Stomach (tissue), 4 donors: ENCODE results near the gene IER5L.

Experiments used
- EP300 ChIP-seq: sonication (generic); formaldehyde crosslinking; IDR thresholded peaks from one replicate; pipeline ENCODE4 v1.6.1; 2017; ENCODE audit warnings: antibody characterized with exemption
- POLR2A ChIP-seq, 4 donors: fragments of 450-650 bp; IDR thresholded peaks; one replicate each; pipeline ENCODE4 v1.6.1; 2016; ENCODE audit warnings: antibody characterized with exemption in 4 of 4, control low read depth in 2 of 4, mild to moderate bottlenecking in 1 of 4, moderate library complexity in 1 of 4
- POLR2AphosphoS5 ChIP-seq, 3 donors: sonication (generic); formaldehyde crosslinking; IDR thresholded peaks; one replicate each; pipeline ENCODE4 v1.6.1; 2016; ENCODE audit warnings: antibody characterized with exemption in 3 of 3
- TF ChIP-seq, protein P1 (sequence below), 7 experiments: fragments of 450-650 bp in 4 of 7; fragments of 200-600 bp in 3 of 7; sonication (generic) in 3 of 7; IDR thresholded peaks; one replicate each; pipeline ENCODE4 v1.5.1; 2016 to 2019; ENCODE audit warnings: antibody characterized with exemption in 7 of 7, control low read depth in 2 of 7, mild to moderate bottlenecking in 1 of 7

DNA sequence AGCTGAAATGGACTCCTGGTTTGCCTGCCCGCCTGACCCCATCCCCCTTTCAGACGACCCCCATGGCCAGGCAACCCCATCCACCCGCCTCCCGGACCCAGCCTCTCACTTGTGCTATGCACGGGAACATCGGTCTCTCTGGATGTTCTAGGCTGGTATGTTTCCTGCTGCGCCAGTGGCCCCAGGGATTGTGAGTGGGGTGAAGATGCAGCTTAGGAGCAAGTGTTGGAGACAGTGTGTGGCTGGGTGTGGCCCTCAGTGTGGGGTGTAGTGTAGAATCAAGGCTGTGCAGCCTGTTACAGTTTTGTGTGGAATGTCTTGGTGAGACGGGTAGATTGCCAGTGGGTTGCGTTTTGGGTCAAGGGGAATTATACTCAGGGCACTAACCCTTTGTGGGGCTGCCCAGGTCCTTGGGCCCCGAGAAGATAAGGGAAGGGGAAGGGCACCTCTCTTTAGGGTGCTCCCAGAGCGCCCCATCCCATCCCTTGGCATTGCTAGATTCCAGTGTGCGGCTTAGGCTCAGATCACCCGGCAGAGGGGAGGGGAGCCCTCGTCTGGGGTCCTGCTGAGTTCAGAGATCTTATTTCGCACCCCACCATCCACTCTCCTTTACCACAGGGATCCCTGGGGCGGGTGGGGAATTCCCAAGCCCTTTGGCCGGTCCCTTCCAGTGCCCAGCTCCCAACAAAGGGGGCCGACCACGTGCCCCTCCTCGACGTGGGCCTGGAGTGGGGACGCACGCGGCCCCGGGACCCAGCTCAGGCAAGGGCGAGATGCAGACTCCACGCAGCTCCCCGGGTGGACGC is 4.6 kb downstream of the IER5L start:
- TF ChIP-seq, protein P1, sequence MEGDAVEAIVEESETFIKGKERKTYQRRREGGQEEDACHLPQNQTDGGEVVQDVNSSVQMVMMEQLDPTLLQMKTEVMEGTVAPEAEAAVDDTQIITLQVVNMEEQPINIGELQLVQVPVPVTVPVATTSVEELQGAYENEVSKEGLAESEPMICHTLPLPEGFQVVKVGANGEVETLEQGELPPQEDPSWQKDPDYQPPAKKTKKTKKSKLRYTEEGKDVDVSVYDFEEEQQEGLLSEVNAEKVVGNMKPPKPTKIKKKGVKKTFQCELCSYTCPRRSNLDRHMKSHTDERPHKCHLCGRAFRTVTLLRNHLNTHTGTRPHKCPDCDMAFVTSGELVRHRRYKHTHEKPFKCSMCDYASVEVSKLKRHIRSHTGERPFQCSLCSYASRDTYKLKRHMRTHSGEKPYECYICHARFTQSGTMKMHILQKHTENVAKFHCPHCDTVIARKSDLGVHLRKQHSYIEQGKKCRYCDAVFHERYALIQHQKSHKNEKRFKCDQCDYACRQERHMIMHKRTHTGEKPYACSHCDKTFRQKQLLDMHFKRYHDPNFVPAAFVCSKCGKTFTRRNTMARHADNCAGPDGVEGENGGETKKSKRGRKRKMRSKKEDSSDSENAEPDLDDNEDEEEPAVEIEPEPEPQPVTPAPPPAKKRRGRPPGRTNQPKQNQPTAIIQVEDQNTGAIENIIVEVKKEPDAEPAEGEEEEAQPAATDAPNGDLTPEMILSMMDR (IDR thresholded peaks at IDR 0.05): no peak
- TF ChIP-seq POLR2AphosphoS5 (IDR thresholded peaks at IDR 0.05) (no peak), POLR2A (IDR thresholded peaks at IDR 0.05) (no peak), EP300 (no peak)
